Measurements from ENCODE around the gene ECM2.

ECM2 gene

DNA sequence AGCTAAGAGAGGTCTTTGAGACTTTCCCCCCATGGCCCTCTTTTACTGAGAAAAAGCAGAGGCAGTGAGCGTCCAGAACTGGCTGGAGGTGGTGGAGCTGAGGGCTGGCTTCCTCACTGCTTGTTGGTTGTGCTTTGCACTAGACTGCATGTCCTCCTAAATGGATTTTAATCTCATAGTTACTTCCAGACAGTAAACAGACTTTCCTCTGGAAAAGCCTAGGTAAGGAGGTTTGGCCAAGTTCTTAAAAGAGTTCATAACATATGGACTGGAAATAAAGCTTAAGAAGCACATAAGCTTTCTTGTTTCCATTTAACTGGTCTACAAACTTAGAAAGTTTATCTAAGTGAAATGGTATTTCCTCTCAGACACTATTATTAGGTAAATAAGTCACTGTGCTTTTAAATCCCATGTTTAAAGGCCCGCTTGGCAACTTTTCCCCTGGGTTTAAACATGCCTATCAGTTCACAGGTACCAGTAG, 55.5 kb downstream of the ECM2 start:
- DNase-seq (ENCODE audit: extremely low read depth, insufficient read length) = no peak
- Histone ChIP-seq H3K4me3 (replicated peaks; ENCODE audit: low read depth, low read length) (no peak overlapping the region), H3K36me3 (ENCODE audit: control insufficient read depth, insufficient read depth, low read length) (no peaks in the 10 kb centered on the region), H3K27me3 (replicated peaks; ENCODE audit: control insufficient read depth, insufficient read depth, low read length) (no peaks in the 10 kb centered on the region)
- TF ChIP-seq, protein P1, sequence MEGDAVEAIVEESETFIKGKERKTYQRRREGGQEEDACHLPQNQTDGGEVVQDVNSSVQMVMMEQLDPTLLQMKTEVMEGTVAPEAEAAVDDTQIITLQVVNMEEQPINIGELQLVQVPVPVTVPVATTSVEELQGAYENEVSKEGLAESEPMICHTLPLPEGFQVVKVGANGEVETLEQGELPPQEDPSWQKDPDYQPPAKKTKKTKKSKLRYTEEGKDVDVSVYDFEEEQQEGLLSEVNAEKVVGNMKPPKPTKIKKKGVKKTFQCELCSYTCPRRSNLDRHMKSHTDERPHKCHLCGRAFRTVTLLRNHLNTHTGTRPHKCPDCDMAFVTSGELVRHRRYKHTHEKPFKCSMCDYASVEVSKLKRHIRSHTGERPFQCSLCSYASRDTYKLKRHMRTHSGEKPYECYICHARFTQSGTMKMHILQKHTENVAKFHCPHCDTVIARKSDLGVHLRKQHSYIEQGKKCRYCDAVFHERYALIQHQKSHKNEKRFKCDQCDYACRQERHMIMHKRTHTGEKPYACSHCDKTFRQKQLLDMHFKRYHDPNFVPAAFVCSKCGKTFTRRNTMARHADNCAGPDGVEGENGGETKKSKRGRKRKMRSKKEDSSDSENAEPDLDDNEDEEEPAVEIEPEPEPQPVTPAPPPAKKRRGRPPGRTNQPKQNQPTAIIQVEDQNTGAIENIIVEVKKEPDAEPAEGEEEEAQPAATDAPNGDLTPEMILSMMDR (IDR thresholded peaks at IDR 0.05; ENCODE audit: insufficient read depth, low read length, poor library complexity, severe bottlenecking) = no peak

DNA sequence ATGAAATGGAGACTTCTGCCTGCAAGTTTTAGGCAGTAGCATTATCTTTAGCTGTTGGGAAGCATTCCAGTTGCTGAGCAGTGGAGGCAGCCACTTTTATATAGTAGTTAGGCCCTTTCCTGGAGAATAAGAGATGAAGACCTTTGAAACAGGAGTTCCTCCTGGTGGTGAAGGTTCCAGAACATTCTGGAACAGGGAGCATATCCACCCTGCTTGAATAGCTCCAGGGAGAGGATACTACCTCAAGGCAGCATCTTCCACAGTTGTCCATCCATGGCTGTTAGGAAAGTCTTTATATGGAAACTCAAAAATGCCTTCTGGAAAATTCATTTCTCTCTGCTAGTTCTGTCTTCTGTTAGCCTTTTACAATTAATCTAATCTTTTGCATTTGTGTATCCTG, 56.4 kb downstream of the ECM2 start:
- H3K27me3 ChIP-seq (replicated peaks; ENCODE audit: control insufficient read depth, insufficient read depth, low read length) = no peaks in the 10 kb centered on the region
- no peak overlapping the region for H3K4me3 ChIP-seq (replicated peaks; ENCODE audit: low read depth, low read length)
- TF ChIP-seq, protein P1 (IDR thresholded peaks at IDR 0.05; ENCODE audit: insufficient read depth, low read length, poor library complexity, severe bottlenecking) = no peak
- no peaks in the 10 kb centered on the region for H3K36me3 ChIP-seq (ENCODE audit: control insufficient read depth, insufficient read depth, low read length)
- no peak for DNase-seq (ENCODE audit: extremely low read depth, insufficient read length)

DNA sequence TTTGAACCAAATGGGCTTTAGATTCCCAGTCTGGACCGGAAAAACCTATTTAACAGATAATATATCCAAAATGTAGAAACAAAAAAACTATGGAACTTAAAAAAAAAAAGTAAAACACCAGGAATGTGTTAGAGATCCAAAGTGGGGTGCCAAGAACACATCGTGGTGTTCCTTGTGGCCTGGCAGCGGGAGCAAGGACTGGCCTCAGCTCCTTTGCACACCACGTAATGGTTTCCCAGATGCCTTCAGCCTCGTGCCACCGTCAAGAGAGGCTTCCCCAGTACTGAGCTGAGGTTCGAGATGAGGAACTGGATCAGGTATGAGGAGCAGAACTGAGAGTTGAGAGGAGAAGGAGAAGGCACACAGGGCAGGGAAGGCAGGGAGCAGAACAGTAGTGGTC, 57.0 kb downstream of the ECM2 start:
- TF ChIP-seq, protein P1 (IDR thresholded peaks at IDR 0.05; ENCODE audit: insufficient read depth, low read length, poor library complexity, severe bottlenecking) = no peak
- Histone ChIP-seq H3K27me3 (replicated peaks; ENCODE audit: control insufficient read depth, insufficient read depth, low read length) (no peaks in the 10 kb centered on the region), H3K4me3 (replicated peaks; ENCODE audit: low read depth, low read length) (no peak overlapping the region), H3K36me3 (ENCODE audit: control insufficient read depth, insufficient read depth, low read length) (no peaks in the 10 kb centered on the region)
- DNase-seq (ENCODE audit: extremely low read depth, insufficient read length) = no peak

DNA sequence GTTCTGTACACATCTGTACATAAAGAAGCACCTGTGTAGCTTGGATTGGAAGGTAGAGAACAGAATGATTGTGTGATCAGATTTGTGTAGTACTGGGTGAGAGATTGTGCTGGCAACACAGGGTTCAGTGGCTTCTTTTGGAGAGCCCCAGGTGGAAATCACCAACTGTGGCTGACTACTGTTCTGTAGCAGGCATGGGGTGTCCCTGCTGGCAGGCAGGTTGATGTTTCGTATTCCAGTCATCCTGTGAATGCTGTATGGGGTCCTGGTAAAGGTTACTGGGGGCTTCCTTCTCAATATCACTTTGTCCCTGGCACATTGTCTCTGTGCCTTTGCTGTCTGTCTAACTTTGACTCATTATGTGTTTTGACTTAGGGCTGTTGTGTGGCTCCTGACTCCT, 58.8 kb downstream of the ECM2 start:
- H3K36me3 ChIP-seq (ENCODE audit: control insufficient read depth, insufficient read depth, low read length) = no peaks in the 10 kb centered on the region
- H3K27me3 ChIP-seq (replicated peaks; ENCODE audit: control insufficient read depth, insufficient read depth, low read length) = no peaks in the 10 kb centered on the region
- no peak overlapping the region for H3K4me3 ChIP-seq (replicated peaks; ENCODE audit: low read depth, low read length)
- TF ChIP-seq, protein P1 (IDR thresholded peaks at IDR 0.05; ENCODE audit: insufficient read depth, low read length, poor library complexity, severe bottlenecking) = no peak
- peak; percentile 21 for DNase-seq (ENCODE audit: extremely low read depth, insufficient read length)

DNA sequence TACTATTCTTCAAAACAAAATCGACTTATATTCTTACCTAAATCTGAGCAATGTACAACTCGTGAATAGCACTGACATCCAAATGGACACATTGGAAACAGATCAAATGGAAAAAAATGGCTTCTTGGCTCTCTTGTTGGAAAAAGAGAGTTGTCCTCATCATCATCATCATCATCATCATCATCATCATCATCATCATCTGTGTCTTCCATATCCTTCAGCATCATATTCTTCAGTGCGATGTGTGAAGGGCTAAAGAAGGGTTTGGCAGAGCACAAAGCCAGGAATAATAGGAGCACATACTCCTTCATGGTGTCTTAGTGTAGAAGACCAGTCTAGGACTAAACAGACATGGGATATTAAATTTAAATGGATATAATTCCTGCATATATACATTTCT, 61.2 kb downstream of the ECM2 start:
- DNase-seq (ENCODE audit: extremely low read depth, insufficient read length) = no peak
- Histone ChIP-seq H3K36me3 (ENCODE audit: control insufficient read depth, insufficient read depth, low read length) (no peaks in the 10 kb centered on the region), H3K4me3 (replicated peaks; ENCODE audit: low read depth, low read length) (no peak overlapping the region), H3K27me3 (replicated peaks; ENCODE audit: control insufficient read depth, insufficient read depth, low read length) (no peaks in the 10 kb centered on the region)
- TF ChIP-seq, protein P1 (IDR thresholded peaks at IDR 0.05; ENCODE audit: insufficient read depth, low read length, poor library complexity, severe bottlenecking) = no peak

DNA sequence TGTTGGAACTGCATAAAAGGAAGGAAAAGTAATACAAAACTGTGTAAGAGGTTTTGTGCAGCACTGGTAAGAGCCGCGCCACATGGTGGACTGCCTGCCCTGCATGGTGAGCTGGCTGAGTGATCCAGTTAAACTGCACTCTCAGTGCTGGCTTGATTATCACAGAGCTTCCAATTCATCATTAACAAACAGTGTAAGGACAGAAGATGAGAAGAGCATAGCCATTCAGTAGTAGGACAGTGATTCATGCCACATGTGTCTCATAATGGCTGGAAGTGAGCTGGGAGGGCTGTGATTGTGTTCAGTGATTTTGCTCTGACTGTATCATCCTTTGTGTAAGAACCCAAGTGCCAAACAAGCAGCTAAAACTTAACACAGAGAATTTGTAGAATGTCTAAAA, 67.6 kb downstream of the ECM2 start:
- TF ChIP-seq, protein P1 (IDR thresholded peaks at IDR 0.05; ENCODE audit: insufficient read depth, low read length, poor library complexity, severe bottlenecking) = no peak
- H3K4me3 ChIP-seq (replicated peaks; ENCODE audit: low read depth, low read length) = no peak overlapping the region
- H3K27me3 ChIP-seq (replicated peaks; ENCODE audit: control insufficient read depth, insufficient read depth, low read length) = no peaks in the 10 kb centered on the region
- DNase-seq (ENCODE audit: extremely low read depth, insufficient read length) = no peak
- no peaks in the 10 kb centered on the region for H3K36me3 ChIP-seq (ENCODE audit: control insufficient read depth, insufficient read depth, low read length)
